ENCODE results near the gene VIPR2.
A peak's percentile ranks its signal among the peaks of the same experiment; 100 is the strongest.
"Not testable (repeated sequence)": the region's sequence is repeated elsewhere in the genome, so short reads cannot be mapped to it uniquely, and the experiment has no call there.

VIPR2 gene

DNA sequence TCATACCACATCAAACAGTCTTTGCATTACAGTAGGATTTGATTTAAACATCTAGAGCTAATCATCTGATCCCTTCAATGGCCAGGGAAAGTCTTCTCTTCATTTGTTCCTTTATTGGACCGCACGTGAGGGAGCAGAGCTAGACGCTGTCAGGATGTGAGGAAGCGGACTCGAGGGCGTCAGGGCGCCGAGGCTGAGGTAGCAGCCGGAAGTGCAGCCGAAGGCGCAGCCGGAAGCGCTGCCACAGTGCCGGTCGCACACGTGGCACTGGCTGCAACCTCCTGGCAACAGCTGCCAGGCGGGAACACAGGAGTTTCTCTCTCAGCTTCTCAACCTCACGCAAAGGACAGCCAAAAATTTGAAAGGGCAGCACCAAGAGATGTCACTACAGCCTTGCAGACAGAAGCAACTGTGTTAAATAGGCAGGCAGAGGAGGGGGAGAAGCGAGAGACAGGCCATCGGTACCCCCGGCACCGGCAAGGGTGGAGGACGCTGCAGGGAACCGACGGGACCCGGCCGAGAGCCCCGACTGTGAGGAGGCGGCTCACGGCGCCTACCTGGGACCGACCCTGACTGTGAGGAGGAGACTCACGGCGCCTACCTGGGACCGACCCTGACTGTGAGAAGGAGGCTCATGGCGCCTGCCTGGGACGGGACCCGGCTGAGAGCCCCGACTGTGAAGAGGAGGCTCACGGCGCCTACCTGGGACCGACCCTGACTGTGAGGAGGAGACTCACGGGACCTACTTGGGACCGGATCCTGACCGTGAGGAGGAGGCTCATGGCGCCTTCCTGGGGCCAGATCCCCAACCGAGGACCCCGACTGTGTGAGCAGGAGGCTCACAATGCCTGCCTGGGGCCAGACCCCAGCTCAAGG is 32.3 kb downstream of the VIPR2 start:
- no peaks in the 10 kb centered on the region for H3K9me3 Mint-ChIP-seq
- no peak for ATAC-seq
- no peaks in the 10 kb centered on the region for H3K36me3 Mint-ChIP-seq
- no peak for DNase-seq (ENCODE audit: low spot score in 2 of 2)
- no peak overlapping the region for H3K4me3 Mint-ChIP-seq
- H3K4me1 Mint-ChIP-seq: no peaks in the 10 kb centered on the region
- no peak overlapping the region for H3K27ac Mint-ChIP-seq

DNA sequence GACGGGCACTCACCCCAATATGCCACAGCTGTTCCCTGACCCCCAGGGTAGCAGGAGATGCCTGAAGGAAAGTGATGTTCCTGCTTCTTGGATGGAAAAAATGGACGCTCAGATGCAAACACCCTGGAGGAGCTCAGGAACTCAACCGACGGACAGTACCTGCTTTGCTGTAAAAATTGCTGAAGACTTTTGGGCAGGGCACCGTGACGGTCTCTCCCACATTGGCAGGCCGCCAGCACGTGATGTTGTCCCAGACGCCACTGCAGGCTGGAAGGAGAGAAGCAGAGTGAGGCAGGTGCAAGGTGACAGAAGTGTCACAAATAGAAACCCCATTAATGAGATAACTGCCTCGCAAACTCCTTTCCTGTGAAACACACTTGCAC is 35.0 kb downstream of the VIPR2 start:
- DNase-seq (ENCODE audit: low spot score in 2 of 2) (no peak), ATAC-seq (no peak)
- no peaks in the 10 kb centered on the region for H3K36me3 Mint-ChIP-seq
- no peak overlapping the region for H3K4me3 Mint-ChIP-seq
- H3K9me3 Mint-ChIP-seq: no peaks in the 10 kb centered on the region
- H3K27ac Mint-ChIP-seq: no peak overlapping the region
- H3K4me1 Mint-ChIP-seq: peaks cover 5% of the 10 kb centered on the region

DNA sequence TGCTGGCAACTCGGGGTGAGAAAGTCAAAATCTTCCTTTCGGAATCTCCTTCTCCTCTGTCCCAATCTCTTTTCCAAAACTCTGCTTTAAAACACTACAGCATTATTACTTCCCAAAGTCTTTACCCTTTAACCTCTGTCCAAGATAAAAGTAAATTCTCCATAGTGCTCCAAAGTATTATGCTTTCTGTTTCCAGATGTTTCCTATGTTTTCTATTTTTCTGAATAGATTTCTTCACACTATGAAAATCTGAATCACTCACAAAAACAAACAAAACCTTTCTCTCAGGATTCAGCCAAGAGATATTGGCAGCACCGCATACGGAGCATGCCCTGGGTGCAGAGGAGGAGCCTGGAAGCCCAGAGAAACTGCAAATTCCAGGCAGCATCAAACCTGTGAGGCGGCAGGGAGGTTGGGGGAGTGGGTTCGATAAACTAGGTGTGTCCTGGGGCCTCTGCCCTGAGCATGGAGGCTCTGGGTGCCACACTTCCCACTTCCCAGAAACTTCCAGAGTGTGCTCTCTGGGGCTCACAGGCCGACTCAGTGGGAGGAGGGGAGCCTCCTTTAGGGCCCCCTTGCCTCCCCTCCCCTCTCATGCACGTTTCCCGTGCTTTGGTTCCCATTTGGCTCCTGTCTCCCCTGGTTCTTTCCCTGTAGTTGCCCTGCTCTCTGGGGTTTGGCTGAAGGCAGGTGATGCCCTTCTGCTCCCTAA is 35.6 kb downstream of the VIPR2 start:
- Mint-ChIP-seq H3K9me3 (no peaks in the 10 kb centered on the region), H3K27ac (no peak overlapping the region), H3K4me1 (peaks cover 5% of the 10 kb centered on the region), H3K4me3 (no peak overlapping the region), H3K36me3 (no peaks in the 10 kb centered on the region)
- DNase-seq (ENCODE audit: low spot score in 2 of 2): no peak
- ATAC-seq: no peak

DNA sequence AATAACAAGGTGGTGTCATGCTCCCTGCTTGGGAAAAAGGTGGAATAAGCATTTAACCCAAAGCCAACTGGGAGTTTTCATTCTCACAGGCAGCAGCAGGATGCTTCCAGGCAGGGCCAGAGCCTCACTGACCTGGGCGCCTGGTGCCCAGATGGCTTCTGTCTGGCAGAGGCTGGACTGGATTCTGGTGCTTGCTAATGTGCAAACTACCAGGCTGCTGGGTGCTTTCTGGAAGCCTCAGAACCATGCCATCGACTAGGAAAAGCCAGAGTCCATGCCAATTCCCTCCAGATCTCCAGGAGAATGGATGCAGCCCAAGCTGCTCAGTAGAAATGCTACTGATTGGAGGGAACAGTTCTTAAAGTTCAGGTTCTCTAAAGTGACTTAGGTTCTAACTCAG is 36.2 kb downstream of the VIPR2 start:
- H3K36me3 Mint-ChIP-seq: no peaks in the 10 kb centered on the region
- H3K4me1 Mint-ChIP-seq: peaks cover 5% of the 10 kb centered on the region
- H3K4me3 Mint-ChIP-seq: no peak overlapping the region
- no peak for ATAC-seq
- no peak overlapping the region for H3K27ac Mint-ChIP-seq
- no peak for DNase-seq (ENCODE audit: low spot score in 2 of 2)
- H3K9me3 Mint-ChIP-seq: no peaks in the 10 kb centered on the region

DNA sequence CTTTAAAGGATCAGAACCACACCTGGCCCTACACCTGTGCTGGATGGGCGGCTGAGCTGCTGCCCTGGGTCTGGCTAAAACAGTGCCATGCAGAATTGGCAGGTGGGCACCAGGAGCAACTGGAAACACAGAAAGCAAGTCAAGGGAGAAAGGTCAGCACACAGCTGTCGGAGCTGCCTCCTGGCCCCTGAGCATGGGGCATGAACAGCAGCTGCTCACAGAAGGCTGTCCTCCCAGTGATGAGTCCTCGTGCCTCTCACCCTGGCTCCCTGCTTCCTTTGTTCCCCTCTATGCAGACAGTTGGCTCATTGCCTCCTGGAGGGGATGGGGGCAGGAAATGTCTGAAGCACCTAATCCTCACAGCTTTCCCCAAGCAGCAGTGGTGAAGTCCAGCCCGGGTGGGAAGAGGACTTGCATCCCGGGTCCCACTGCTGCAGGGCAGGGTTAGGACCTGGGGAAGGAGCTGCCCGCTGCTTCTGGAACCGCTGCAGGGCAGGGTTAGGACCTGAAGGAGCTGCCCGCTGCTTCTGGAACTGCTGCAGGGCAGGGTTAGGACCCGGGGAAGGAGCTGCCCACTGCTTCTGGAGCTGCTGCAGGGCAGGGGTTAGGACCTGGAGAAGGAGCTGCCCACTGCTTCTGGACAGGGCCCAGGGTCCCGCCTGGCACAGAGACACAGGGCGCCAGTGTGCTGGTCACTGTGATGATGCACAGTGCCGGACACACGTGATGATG is 37.3 kb downstream of the VIPR2 start:
- Mint-ChIP-seq H3K4me1 (peaks cover 5% of the 10 kb centered on the region), H3K36me3 (no peaks in the 10 kb centered on the region), H3K27ac (no peak overlapping the region), H3K9me3 (no peaks in the 10 kb centered on the region), H3K4me3 (no peak overlapping the region)
- ATAC-seq (peak; percentile 34), DNase-seq (ENCODE audit: low spot score in 2 of 2) (no peak)

DNA sequence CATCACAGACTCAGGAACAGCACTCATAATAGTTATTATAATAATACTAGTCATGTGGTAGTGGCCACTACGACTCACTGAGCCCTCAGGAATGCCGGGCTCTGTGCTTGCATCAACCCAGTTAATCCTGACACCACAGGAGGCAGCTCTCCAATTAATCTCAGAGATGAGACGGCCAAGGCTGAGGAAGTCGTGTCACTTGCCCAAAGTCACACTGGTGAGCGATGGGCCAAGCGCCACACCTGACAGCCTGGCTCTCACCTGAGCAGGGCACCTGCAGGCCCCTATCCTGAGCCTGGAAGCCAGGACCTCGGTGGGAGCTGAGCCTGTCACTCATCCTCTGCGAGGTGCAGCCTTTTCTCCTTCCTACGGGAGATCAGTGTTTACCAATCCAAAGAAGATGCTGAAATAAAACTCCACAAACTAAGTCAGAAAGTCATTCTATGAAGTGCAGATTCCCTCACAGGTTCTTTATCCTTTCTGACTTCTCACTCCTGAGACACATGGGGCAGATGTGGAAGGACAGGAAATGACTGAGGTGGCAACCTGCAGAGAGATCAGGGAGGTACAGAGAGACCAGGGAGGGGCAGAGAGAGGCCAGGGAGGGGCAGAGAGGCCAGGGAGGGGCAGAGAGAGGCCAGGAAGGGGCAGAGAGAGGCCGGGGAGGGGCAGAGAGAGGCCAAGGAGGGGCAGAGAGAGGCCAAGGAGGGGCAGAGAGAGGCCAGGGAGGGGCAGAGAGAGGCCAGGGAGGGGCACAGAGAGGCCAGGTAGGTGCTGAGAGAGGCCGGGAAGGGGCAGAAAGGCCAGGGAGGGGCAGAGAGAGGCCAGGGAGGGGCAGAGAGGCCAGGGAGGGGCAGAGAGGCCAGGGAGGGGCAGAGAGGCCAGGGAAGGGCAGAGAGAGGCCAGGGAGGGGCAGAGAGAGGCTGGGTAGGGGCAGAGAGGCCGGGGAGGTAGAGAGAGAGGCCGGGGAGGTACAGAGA is 38.5 kb downstream of the VIPR2 start:
- DNase-seq (ENCODE audit: low spot score in 2 of 2) (no peak), ATAC-seq (no peak)
- Mint-ChIP-seq H3K9me3 (no peaks in the 10 kb centered on the region), H3K36me3 (no peaks in the 10 kb centered on the region), H3K4me1 (peaks cover 5% of the 10 kb centered on the region), H3K27ac (peak overlapping the region; percentile 50), H3K4me3 (no peak overlapping the region)

DNA sequence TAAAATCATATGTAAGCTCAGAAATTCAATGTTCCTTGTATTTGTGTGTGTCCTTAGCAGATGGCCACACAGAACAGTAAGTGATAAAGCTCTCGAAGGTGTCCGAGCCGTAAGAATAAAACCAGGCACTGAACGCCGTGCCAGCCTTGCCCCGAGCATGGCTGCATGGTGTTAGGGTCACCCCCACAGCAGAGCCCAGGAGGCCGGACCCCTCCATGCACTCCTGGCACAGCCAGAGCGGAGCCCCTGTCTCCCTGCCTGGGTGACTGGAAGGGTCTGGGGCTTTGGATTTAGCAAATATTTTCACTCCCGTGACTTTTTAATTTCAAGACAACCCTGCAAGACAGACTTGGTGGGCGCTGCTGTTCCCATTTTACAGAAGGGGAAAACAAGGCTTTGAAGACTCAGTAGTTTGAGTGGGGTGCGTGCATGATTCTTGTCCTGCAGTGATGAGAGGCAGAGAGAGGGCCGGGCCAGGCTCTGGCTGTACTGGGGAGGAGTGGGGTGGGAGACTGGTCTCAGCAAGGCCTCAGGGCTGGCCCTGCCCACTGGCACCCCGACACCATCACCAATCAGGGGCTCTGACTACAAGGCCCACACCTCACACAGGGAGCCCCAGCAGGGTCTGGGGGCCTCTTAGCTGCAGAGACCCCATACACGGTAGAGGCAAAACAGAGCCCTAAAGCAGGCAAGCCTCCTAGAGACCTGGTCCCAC is 39.4 kb downstream of the VIPR2 start:
- Mint-ChIP-seq H3K4me3 (no peak overlapping the region), H3K36me3 (no peaks in the 10 kb centered on the region), H3K27ac (no peak overlapping the region), H3K9me3 (peaks cover 3% of the 10 kb centered on the region), H3K4me1 (peaks cover 5% of the 10 kb centered on the region)
- no peak for ATAC-seq
- DNase-seq (ENCODE audit: low spot score in 2 of 2): no peak

DNA sequence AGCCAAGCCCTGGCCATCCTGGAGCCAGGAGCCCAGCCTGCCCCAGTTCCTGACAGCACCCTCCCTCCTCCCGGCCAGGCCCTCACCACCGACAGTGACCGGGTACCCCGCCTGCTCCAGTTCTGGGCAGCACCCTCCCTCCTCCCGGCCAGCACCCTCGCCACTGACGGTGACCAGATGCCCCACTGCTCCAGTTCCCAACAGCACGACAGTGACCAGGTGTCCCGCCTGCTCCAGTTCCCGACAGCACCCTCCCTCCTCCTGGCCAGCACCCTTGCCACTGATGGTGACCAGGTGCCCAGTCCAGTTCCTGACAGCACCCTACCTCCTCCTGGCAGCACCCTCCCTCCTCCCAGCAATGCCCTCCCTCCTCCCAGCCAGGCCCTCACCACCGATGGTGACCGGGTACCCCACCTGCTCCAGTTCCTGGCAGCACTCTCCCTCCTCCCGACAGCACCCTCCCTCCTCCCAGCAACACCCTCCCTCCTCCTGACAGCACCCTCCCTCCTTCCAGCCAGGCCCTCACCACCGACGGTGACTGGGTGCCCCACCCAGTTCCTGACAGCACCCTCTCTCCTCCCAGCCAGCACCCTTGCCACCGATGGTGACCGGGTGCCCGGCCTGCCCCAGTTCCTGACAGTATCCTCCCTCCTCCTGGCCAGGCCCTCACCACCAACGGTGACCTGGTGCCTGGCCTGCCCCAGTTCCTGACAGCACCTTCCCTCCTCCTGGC is 40.3 kb downstream of the VIPR2 start:
- peaks cover 3% of the 10 kb centered on the region for H3K9me3 Mint-ChIP-seq
- no peak overlapping the region for H3K27ac Mint-ChIP-seq
- H3K4me3 Mint-ChIP-seq: no peak overlapping the region
- H3K36me3 Mint-ChIP-seq: no peaks in the 10 kb centered on the region
- DNase-seq (ENCODE audit: low spot score in 2 of 2): no peak
- peaks cover 5% of the 10 kb centered on the region for H3K4me1 Mint-ChIP-seq
- ATAC-seq: no peak

DNA sequence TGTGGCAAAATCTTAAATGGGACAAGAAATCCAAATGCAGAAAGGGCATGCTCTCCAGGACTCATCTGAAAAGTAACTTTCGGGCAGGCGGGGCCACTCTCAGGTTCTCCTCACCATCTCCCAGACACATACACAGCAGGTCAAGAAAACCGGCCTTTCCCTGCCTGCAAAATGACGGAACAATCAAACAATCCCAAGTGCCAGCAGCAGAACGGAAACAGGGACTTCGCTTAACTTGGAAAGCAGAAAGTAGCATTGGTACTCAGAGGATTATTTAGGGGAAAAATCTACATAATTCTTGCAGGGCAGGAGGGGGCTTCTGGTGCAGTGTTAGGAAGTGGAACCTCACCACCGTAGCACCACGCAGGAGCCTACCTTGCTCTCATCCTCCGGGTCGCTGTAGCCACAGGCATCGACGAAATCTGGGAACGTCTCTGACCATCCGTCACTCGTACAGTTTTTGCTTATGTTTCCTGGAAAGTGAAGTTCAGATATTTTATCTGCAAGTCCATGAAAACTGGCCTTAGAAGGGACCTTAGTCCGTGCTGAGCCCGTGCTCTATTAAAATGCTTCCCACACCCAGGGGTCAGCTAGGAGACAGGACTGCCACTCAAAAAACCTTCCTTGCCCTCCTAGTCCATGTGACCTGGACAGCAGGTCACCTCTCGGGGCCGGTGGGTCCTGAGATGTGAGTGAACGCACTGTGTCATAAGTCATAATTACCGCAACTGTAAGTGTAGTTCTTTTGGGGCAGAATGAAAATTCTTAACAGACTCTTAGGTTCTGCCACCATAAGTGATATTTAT is 41.1 kb downstream of the VIPR2 start:
- ATAC-seq (no peak), DNase-seq (ENCODE audit: low spot score in 2 of 2) (no peak)
- Mint-ChIP-seq H3K27ac (no peak overlapping the region), H3K36me3 (no peaks in the 10 kb centered on the region), H3K4me1 (peaks cover 5% of the 10 kb centered on the region), H3K4me3 (no peak overlapping the region), H3K9me3 (peaks cover 3% of the 10 kb centered on the region)

DNA sequence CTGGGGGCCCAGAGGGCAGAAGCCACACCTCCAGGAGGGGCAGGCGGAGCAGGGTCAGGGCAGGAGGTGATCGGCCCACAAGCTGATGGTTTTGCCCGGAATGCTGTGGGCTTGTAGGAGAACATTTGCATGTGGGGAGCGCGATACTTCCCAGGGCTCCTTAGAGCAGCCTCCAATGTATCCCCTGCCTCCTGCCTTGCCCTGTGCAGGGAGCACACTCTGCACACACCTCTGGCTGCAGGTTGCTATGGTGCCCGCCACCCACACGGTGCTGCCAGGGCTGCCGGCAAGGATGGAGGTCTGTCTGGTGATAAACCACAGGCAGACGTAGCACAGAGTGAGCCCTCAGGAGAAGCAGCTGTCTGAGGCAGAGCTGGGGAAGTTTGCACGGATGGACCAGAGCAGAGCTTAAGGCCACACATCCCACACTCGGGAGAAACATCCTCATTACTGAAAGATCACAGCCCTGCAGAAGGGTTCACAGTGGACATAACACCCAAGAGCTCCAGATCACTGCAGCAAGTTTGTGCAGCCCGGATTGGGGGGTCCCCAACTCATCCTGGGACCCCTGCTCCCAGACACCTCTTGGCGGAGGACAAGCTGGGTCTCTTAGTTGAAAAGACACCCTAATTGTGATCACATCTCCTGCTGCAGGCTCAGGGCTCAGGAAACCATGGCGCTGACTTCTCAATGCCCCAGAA is 41.8 kb downstream of the VIPR2 start:
- Mint-ChIP-seq H3K27ac (no peak overlapping the region), H3K4me3 (no peak overlapping the region), H3K36me3 (no peaks in the 10 kb centered on the region), H3K9me3 (peaks cover 3% of the 10 kb centered on the region), H3K4me1 (peaks cover 5% of the 10 kb centered on the region)
- DNase-seq (ENCODE audit: low spot score in 2 of 2): no peak
- ATAC-seq: no peak

DNA sequence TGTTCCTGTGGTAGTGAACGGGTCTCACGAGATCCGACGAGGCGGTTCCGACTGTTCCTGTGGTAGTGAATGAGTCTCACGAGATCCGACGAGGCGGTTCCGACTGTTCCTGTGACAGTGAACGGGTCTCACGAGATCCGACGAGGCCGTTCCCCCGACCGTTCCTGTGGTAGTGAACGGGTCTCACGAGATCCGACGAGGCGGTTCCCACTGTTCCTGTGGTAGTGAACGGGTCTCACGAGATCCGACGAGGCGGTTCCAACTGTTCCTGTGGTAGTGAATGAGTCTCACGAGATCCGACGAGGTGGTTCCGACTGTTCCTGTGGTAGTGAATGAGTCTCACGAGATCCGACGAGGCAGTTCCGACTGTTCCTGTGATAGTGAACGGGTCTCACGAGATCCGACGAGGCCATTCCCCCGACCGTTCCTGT is 43.0 kb downstream of the VIPR2 start:
- not testable (repeated sequence) for H3K9me3 Mint-ChIP-seq; H3K27ac Mint-ChIP-seq; H3K4me3 Mint-ChIP-seq; H3K4me1 Mint-ChIP-seq; ATAC-seq; DNase-seq (ENCODE audit: low spot score in 2 of 2); H3K36me3 Mint-ChIP-seq

DNA sequence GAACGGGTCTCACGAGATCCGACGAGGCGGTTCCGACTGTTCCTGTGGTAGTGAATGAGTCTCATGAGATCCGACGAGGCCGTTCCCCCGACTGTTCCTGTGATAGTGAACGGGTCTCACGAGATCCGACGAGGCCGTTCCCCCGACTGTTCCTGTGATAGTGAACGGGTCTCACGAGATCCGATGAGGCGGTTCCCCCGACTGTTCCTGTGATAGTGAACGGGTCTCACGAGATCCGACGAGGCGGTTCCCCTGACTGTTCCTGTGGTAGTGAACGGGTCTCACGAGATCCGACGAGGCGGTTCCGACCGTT is 43.6 kb downstream of the VIPR2 start:
- H3K4me3 Mint-ChIP-seq; H3K9me3 Mint-ChIP-seq; ATAC-seq; H3K27ac Mint-ChIP-seq; H3K4me1 Mint-ChIP-seq; H3K36me3 Mint-ChIP-seq; DNase-seq (ENCODE audit: low spot score in 2 of 2): not testable (repeated sequence)

Data from stimulated activated effector memory CD8-positive, alpha-beta T cell treated with anti-CD3 and anti-CD28 coated beads, Interleukin-12 subunit alpha, Interleukin-12 subunit beta, amount 100 ng/mL, for 72 hours (primary cell).